SK-N-MC (cell line): Measurements from ENCODE around the gene PLVAP.
A peak's percentile ranks its signal among the peaks of the same experiment; 100 is the strongest.

ENCODE experiments used
- DNase-seq: peaks from one replicate; pipeline ENCODE4 v3.0.0-alpha.2; 2011; ENCODE audit warnings: low read depth, low spot score
- H3K27ac ChIP-seq: fragments of 200-600 bp; sonication (generic); 2 replicates; pipeline ENCODE4 v1.5.1; 2016; ENCODE audit warnings: mixed run types
- H3K36me3 ChIP-seq: fragments of 200-600 bp; sonication (generic); 2 replicates; pipeline ENCODE4 v1.6.1; 2017; ENCODE audit warnings: antibody characterized with exemption, low read length, mixed read lengths; ENCODE audit not compliant: insufficient read depth
- H3K4me3 ChIP-seq: fragments of 200-600 bp; sonication (generic); 2 replicates; pipeline ENCODE4 v1.5.1; 2016
- H3K9ac ChIP-seq: fragments of 200-600 bp; sonication (generic); 2 replicates; pipeline ENCODE4 v1.8.0; 2017; ENCODE audit warnings: mixed run types, mixed read lengths; ENCODE audit not compliant: insufficient read length
- H3K9me3 ChIP-seq: fragments of 200-600 bp; sonication (generic); 2 replicates; pipeline ENCODE4 v1.6.1; 2017; ENCODE audit warnings: low read depth, mild to moderate bottlenecking, antibody characterized with exemption, low read length, moderate library complexity, mixed read lengths
- EZH2 ChIP-seq: fragments of 200-600 bp; sonication (generic); IDR thresholded peaks from one replicate; pipeline ENCODE4 v1.6.1; 2017; ENCODE audit warnings: antibody characterized with exemption
- FOXP2 ChIP-seq: optimal IDR thresholded peaks from 2 replicates; pipeline ENCODE3; 2011; ENCODE audit warnings: mild to moderate bottlenecking, moderate library complexity; ENCODE audit not compliant: insufficient read depth; ENCODE audit errors: extremely low read length, control extremely low read depth
- POLR2AphosphoS5 ChIP-seq: IDR thresholded peaks from 2 replicates; pipeline ENCODE4 v1.6.1; 2012; ENCODE audit warnings: mild to moderate bottlenecking, low read depth, low read length, borderline replicate concordance

PLVAP gene

DNA sequence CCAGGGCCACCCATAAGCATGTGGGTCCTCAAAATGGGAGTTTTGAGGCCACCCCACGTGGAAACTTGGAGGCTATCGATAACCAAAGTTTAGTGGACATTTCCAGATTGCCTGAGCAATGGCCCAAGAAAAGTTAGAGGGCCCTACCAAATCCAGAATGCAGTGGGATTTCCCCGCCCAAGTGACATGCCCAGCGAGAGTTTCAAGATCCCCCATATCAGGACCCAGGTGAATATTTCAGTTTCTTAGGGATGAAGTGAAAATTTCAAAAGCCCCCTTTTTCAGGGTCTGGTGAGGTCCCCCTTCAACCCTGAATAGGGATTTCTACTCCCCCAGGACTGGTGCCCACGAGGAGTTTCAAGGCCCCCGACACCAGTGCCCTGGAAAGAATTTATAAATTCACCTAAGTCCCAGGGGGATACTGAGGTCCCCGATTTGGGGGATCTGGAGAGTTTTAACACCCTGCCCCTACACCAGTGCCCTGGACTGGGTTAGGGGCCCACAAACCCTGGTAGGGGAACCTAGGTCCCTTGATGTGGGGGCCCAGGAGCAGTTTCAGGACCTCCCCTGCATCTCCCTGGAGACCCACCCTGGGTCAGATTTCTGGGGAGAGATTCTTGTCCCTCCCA, 27.6 kb upstream of the PLVAP start:
- Histone ChIP-seq H3K4me3 (no peak overlapping the region), H3K9me3 (no peaks in the 10 kb centered on the region), H3K9ac (no peak overlapping the region), H3K27ac (0 out of 2 replicates have a peak overlapping the region, but pooled peaks have one; percentile 25), H3K36me3 (no peaks in the 10 kb centered on the region)
- TF ChIP-seq FOXP2: no peak
- no peak for TF ChIP-seq POLR2AphosphoS5
- no peak for TF ChIP-seq EZH2
- no peak for DNase-seq

DNA sequence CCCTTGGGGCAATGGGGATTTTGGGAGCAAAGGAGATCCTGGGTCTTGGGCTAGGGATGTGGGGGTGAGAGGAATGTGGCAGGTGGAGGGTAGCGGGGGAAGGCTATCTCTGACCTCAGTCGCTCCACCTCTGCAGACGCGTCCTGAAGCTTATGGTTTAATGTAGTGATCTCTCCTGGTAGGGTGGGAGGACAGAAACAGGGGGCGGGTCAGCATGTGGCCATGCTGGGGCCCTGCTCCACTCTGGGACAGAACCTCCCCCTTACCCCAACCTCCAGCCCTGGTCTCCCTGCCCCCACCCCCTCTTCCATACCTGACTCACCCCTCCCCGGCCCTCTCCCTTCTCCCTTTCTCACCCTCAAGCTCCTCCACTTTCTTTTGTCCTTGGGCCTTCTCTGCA, 26.9 kb upstream of the PLVAP start:
- DNase-seq: no peak
- H3K4me3 ChIP-seq: no peak overlapping the region
- H3K36me3 ChIP-seq: no peaks in the 10 kb centered on the region
- no peak overlapping the region for H3K27ac ChIP-seq
- no peaks in the 10 kb centered on the region for H3K9me3 ChIP-seq
- TF ChIP-seq EZH2 (no peak), FOXP2 (no peak), POLR2AphosphoS5 (no peak)
- H3K9ac ChIP-seq: no peak overlapping the region

DNA sequence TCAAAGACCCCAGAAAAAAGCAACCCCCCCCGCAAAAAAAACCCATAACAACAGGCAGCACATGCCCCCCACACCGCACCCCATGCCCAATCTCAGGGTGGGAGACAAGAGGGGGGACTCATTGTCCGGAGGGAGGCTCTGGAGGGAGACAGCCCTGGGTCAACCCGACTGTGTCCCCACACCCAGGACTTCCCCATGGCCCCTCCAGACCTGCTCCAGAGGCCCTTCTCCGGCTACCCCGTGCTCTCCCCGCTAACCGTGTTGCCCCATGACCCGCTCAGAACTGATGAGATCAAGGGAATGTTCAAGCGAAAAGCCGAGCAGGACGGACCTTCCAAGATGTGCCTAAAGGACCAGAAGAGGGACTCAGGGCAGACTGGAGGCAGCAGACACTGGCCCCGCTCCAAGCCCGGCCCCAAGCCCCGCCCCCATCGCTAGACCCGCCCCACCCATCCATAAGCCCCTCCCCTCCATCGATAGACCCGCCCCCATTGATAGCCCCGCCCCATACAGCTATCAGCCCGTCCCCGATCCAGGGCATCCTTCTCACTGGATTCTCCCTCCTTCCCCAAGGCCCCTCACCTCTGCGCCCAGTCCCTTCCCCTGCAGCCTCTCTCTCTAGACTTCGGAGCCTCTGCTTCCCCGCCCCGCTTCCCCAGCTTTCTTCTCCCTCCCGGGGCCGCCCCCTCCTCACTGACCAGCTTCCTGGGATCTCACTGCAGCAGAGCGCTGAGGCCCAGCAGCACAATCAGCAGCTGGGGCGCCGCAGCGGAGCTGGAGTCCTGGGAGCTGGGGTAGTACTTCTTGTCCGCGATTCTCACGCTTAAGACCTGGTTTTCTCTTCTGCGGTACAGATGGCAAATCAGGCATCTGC, 26.1 kb upstream of the PLVAP start:
- Histone ChIP-seq H3K36me3 (no peaks in the 10 kb centered on the region), H3K9me3 (no peaks in the 10 kb centered on the region), H3K4me3 (no peak overlapping the region), H3K9ac (no peak overlapping the region), H3K27ac (no peak overlapping the region)
- no peak for DNase-seq
- no peak for TF ChIP-seq POLR2AphosphoS5
- no peak for TF ChIP-seq FOXP2
- no peak for TF ChIP-seq EZH2

DNA sequence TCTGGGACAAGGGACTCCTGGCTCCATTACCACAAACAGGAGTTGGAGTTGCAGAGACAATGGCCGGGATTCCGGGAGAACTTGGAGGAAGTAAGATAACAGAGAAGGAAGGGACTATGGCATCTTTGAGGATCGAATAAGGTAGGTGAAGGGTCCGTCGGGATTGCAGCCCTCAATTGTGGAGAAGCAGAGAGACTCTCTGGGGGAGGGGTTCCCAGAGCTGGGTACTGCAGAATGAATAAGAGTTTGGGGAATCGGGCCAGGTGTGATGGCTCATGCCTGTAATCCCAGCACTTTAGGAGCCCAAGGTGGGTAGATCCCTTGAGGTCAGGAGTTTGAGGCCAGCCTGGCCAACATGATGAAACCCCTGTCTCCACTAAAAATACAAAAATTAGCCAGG, 24.5 kb upstream of the PLVAP start:
- Histone ChIP-seq H3K9ac (no peak overlapping the region), H3K36me3 (no peaks in the 10 kb centered on the region), H3K4me3 (no peak overlapping the region), H3K9me3 (no peaks in the 10 kb centered on the region), H3K27ac (no peak overlapping the region)
- no peak for TF ChIP-seq EZH2
- TF ChIP-seq POLR2AphosphoS5: no peak
- DNase-seq: no peak

DNA sequence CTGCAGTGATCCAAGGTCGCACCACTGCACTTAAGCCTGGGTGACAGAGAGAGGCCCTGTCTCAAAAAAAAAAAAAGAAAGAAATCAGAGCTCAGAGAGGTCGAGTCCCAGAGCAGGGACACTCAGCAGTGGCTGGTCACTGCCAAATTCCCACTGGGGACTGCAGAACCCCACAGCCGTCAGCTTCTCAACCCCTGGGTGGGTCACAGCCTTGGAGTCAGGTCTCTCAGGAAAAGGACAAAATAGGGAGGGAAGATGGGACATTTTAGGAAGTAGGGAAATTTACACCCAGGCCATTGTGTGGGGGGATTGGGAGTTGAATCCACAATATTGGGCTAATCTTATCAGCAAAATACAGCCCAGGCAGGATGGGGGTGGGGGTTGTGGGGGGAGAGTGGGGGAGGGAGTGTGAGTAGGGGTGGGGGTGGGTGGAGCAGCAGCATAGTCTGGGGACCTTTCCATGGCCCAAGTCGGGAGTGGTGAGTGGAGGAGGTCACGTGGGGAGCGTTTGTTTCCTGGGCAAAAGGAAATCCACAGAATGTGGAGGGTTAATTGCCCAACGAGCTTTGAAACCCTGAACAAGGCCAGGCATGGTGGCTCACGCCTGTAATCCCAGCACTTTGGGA, 21.9 kb upstream of the PLVAP start:
- DNase-seq: no peak
- Histone ChIP-seq H3K4me3 (no peak overlapping the region), H3K27ac (no peak overlapping the region)

DNA sequence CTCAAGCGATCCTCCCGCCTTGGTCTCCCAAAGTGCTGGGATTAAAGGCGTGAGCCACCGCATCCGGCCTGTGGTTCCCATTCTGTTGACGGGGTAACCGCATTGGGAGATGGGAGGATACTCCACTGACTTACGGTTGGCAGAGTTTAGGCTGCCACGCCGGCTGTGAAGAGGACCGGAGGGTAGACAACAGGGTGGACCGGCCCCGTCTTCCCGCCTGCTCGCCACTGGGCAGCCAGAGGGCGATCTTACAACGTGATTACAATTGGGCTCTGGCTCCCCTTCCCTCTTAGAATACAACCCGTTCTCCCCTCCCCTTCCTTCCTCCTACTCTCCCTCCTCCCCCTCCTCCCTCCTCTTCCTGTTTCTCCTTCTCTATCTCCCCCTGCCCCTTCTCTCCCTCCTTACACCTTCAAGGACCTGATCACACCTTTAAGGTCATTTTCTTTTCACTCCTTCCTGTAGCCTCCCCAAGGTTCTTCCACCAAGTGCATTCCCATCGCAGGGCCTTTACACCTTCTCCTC, 17.8 kb upstream of the PLVAP start:
- TF ChIP-seq EZH2 (no peak), POLR2AphosphoS5 (no peak), FOXP2 (no peak)
- no peak for DNase-seq

More for the DNA sequence above, 21.9 kb upstream of the PLVAP start:
- Histone ChIP-seq H3K9me3 (no peaks in the 10 kb centered on the region), H3K36me3 (no peaks in the 10 kb centered on the region), H3K9ac (no peak overlapping the region)
- TF ChIP-seq EZH2 (no peak), FOXP2 (no peak)

DNA sequence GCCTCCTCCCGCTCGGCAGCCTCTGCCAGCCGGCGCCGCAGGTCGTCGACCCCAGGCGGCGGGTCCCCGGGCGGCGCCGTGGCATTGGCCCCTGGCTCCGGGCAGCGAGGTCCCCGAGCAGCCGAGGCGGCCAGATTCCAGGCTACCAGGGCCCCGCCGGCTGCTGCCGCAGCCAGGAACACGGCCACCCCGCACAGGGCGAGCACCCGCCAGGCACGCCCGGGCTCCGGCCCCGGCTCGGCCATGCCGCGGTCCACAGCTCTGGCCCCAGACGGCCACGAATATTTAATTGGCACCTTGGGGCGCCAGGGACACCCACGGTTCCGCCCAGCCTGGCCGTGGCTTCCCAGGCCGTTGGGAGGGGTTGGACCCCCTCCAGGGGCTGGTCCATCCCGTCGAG, 16.8 kb upstream of the PLVAP start, which contains the start of gene CCDC194:
CCDC194 (minus strand) TSS at position 283 of the 400 bp plus-strand sequence; CDS start at position 245, 38 bp downstream.
- Histone ChIP-seq H3K9ac (no peak within 1 kb of the TSS), H3K27ac (no peak within 1 kb of the TSS)
- TF ChIP-seq EZH2 (no peak), FOXP2 (no peak), POLR2AphosphoS5 (no peak)

More for the DNA sequence above, 17.8 kb upstream of the PLVAP start:
- H3K36me3 ChIP-seq: no peaks in the 10 kb centered on the region
- no peak overlapping the region for H3K4me3 ChIP-seq
- H3K9me3 ChIP-seq: no peaks in the 10 kb centered on the region
- H3K9ac ChIP-seq: no peak overlapping the region
- no peak overlapping the region for H3K27ac ChIP-seq

DNA sequence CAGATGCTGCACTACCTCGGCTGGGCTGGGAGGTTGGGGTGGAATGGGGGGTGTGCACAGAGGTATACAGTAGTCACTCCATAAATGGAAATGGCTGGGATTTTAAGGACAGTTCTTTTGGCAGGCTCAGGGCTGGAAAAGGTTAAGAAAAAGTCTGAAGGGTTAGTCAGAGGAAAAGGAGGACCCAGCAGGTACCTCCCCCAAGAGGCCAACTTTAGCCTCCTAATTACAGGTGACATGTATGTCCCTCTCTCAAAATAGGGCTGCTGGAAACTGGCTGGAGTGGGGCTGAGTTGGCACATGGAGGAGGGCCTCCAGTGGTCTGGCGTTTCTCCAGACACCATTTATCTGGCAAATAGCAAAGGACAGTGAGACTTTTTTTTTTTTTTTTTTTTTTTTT, 15.9 kb upstream of the PLVAP start:
- no peak overlapping the region for H3K9ac ChIP-seq
- H3K9me3 ChIP-seq: no peaks in the 10 kb centered on the region
- no peak overlapping the region for H3K4me3 ChIP-seq
- no peaks in the 10 kb centered on the region for H3K36me3 ChIP-seq
- TF ChIP-seq EZH2 (no peak), POLR2AphosphoS5 (no peak), FOXP2 (no peak)
- no peak overlapping the region for H3K27ac ChIP-seq
- no peak for DNase-seq

More for the DNA sequence above, 16.8 kb upstream of the PLVAP start, which contains the start of gene CCDC194:
- H3K4me3 ChIP-seq: no peak within 1 kb of the TSS
- H3K36me3 ChIP-seq: no peaks in the 10 kb centered on the region
- H3K9me3 ChIP-seq: no peaks in the 10 kb centered on the region
- DNase-seq: no peak
